GM10248 (cell line): Measurements from ENCODE around the gene NAPG.

Experiments used
- CTCF ChIA-PET: fragments of 300-600 bp; sonication (Branson Sonifier 250); formaldehyde crosslinking; extraction: SDS; loops from one replicate; lab custom pipeline; 2021; ENCODE audit warnings: antibody characterized with exemption; lab: Yijun Ruan, JAX
- POLR2A ChIA-PET: fragments of 350-650 bp; sonication (Branson Sonifier 250); formaldehyde crosslinking; extraction: SDS; loops from one replicate; lab custom pipeline; 2020; ENCODE audit warnings: antibody characterized with exemption; lab: Yijun Ruan, JAX
- DNase-seq: peaks from one replicate; pipeline ENCODE4 v3.0.0; 2012; ENCODE audit errors: extremely low spot score
- TF ChIP-seq, protein P1 (sequence below): IDR thresholded peaks from 2 replicates; pipeline ENCODE4 v1.5.1; 2012; ENCODE audit warnings: mild to moderate bottlenecking, low read depth; ENCODE audit errors: extremely low read depth, missing control alignments, control extremely low read depth

Gene NAPG

GRCh38 chr18:10559553-10560451 lies 34.0 kb downstream of the NAPG start:
- DNase-seq, result peak; percentile 59
- CTCF ChIA-PET, result interaction anchor here (0.5 to 5.7 kb wide), 46 partner anchors 10 to 994 kb away, joined by 3 to 87 read pairs (median 4); partner anchors contain the start of gene NAPG
- POLR2A ChIA-PET, result interaction anchor here (0.6 kb wide), 1 partner anchor 100 kb away, joined by 4 read pairs; no protein-coding TSS in a partner anchor
- TF ChIP-seq, protein P1, sequence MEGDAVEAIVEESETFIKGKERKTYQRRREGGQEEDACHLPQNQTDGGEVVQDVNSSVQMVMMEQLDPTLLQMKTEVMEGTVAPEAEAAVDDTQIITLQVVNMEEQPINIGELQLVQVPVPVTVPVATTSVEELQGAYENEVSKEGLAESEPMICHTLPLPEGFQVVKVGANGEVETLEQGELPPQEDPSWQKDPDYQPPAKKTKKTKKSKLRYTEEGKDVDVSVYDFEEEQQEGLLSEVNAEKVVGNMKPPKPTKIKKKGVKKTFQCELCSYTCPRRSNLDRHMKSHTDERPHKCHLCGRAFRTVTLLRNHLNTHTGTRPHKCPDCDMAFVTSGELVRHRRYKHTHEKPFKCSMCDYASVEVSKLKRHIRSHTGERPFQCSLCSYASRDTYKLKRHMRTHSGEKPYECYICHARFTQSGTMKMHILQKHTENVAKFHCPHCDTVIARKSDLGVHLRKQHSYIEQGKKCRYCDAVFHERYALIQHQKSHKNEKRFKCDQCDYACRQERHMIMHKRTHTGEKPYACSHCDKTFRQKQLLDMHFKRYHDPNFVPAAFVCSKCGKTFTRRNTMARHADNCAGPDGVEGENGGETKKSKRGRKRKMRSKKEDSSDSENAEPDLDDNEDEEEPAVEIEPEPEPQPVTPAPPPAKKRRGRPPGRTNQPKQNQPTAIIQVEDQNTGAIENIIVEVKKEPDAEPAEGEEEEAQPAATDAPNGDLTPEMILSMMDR, result no peak

- TF ChIP-seq, protein P1, result peak; percentile 66
- CTCF ChIA-PET, result interaction anchor here (0.5 to 5.7 kb wide), 43 partner anchors 9 to 993 kb away, joined by 3 to 87 read pairs (median 4); partner anchors contain the start of gene NAPG
- DNase-seq, result peak; percentile 75
- POLR2A ChIA-PET, result no interaction called here
These were observed 34.7 kb downstream of the NAPG start for GRCh38 chr18:10560452-10561045.

DNA sequence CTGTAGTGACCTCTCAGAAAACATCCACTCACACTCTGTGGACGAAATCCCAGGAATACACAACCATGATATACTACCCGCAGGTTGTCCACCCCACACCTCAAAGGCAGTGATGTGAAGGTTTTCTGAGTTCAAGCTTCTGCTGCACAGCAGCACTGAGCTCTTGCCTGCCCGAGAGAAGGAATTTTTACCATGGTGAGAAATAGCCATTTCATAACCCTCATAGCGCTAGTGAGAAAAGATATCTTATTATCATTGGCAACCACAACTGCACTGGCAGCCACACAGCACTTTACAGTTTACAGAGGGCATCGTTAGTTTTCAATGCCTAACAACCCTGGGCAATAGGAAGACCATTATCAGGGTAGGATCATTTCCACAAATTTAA lies 36.9 kb downstream of the NAPG start:
- ChIA-PET CTCF (interaction anchor here (1.0 to 5.7 kb wide), 3 partner anchors 8 to 592 kb away, joined by 3 to 56 read pairs (median 5); no protein-coding TSS in a partner anchor), POLR2A (interaction anchor here (0.6 kb wide), 1 partner anchor 116 kb away, joined by 6 read pairs; no protein-coding TSS in a partner anchor)
- DNase-seq, result no peak
- TF ChIP-seq, protein P1, result no peak

DNA sequence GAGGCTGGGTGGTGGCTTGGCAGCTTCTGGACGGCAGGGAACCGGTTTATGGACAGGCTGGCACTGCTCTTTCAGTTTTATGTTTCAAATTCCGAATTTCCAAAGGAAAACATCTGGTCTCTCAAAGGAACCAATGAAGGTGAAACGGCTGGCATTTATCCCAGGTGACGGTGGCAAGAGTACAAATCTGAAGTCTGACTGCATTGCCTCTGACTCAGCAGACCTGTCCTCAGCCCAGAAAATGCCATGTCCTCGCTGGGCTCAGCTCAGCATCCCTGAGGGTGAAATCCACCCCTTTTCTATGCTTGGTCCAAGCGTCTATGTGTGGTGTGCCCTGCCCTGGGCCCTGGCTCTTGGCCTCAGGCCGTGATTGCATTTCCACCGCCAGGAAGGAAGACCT lies 38.1 kb downstream of the NAPG start:
- POLR2A ChIA-PET, result no interaction called here
- CTCF ChIA-PET, result interaction anchor here (1.5 to 5.7 kb wide), 2 partner anchors 9 to 590 kb away, joined by 5 to 56 read pairs; no protein-coding TSS in a partner anchor
- no peak for DNase-seq
- TF ChIP-seq, protein P1, result no peak

GRCh38 chr18:10564975-10565773 lies 39.3 kb downstream of the NAPG start:
- POLR2A ChIA-PET, result no interaction called here
- CTCF ChIA-PET, result no interaction called here
- TF ChIP-seq, protein P1, result no peak
- DNase-seq, result no peak

DNA sequence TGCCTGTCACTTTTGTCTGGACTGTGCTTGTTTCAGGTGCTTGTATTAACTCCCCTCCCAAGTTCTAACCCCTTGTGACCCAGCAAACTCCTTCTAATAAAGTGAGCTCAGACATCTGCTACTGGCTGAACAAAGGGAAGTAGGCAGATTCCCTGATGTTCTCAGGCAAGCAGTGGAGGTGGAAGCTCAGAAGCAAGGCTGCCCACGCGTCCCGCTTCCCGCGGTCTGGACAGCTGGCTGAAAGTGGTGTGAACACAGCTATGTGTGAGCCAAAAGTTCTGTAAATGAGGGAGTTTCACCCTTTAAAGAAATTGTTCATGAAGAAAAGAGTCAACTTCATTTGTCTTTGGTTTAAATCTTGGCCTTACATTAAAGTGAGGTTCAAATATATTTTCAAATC lies 40.0 kb downstream of the NAPG start:
- TF ChIP-seq, protein P1, result no peak
- no peak for DNase-seq
- ChIA-PET CTCF (no interaction called here), POLR2A (no interaction called here)
